Neural crest cell (in vitro differentiated cells): ENCODE data around the gene PNPLA1. TPM values are rescaled to one million over a fixed set of nuclear protein-coding genes. Genes with fewer than 3 reads are reported as not detected.
A peak's percentile ranks its signal among the peaks of the same experiment; 100 is the strongest.

Experiments
- DNase-seq: peaks from one replicate; pipeline ENCODE4 v3.0.0; 2021; ENCODE audit warnings: low read depth, mixed read lengths, low spot score
- H3K27ac Mint-ChIP-seq: one replicate; pipeline ENCODE4 v1.8.0; 2021; ENCODE audit warnings: mild to moderate bottlenecking, mixed read lengths; ENCODE audit not compliant: unreplicated experiment
- H3K27me3 Mint-ChIP-seq: 2 replicates; pipeline ENCODE4 v1.8.0; 2021; ENCODE audit warnings: low read depth, mild to moderate bottlenecking, mixed read lengths
- H3K36me3 Mint-ChIP-seq: 2 replicates; pipeline ENCODE4 v1.8.0; 2021; ENCODE audit warnings: low read depth, mild to moderate bottlenecking, mixed read lengths
- H3K4me1 Mint-ChIP-seq: 2 replicates; pipeline ENCODE4 v1.8.0; 2021; ENCODE audit warnings: mixed read lengths
- H3K4me3 Mint-ChIP-seq: one replicate; pipeline ENCODE4 v1.8.0; 2021; ENCODE audit warnings: mild to moderate bottlenecking, mixed read lengths
- H3K9me3 Mint-ChIP-seq: 2 replicates; pipeline ENCODE4 v1.8.0; 2021; ENCODE audit warnings: mixed read lengths
- CTCF ChIP-seq: fragments of 200-600 bp; sonication (generic); conservative IDR thresholded peaks from 2 replicates; pipeline ENCODE4 v1.5.0; 2021; ENCODE audit warnings: antibody characterized with exemption, mild to moderate bottlenecking
- long read RNA-seq: library from polyadenylated mRNA; unstranded; transcript quantifications from one replicate; pipeline ENCODE4 v2.0.0, GENCODE V29; 2020
- total RNA-seq: library from RNA; stranded (reverse); gene quantifications from 2 replicates; pipeline ENCODE4 v1.2.1, GENCODE V29; 2021

PNPLA1 gene
- not detected in 2 replicates for total RNA-seq
- long read RNA-seq = 0 reads

GRCh38 chr6:36269834-36270705 lies at the start of gene PNPLA1:
TSS of gene PNPLA1 (plus strand) at chr6:36270060. CDS start at chr6:36270460, 400 bp downstream.
- no peak for DNase-seq
- Mint-ChIP-seq H3K36me3 (no peaks in the 10 kb centered on the region), H3K4me3 (no peak within 1 kb of the TSS), H3K4me1 (no peaks in the 10 kb centered on the region), H3K9me3 (no peaks in the 10 kb centered on the region), H3K27me3 (peaks cover 22% of the 10 kb centered on the region), H3K27ac (no peak within 1 kb of the TSS)
- no peak for TF ChIP-seq CTCF

GRCh38 chr6:36220226-36220625 lies 49.6 kb upstream of the PNPLA1 start:
- no peak for DNase-seq
- no peaks in the 10 kb centered on the region for H3K4me1 Mint-ChIP-seq
- no peaks in the 10 kb centered on the region for H3K27me3 Mint-ChIP-seq
- no peak overlapping the region for H3K27ac Mint-ChIP-seq
- peaks cover 14% of the 10 kb centered on the region for H3K36me3 Mint-ChIP-seq
- TF ChIP-seq CTCF = no peak
- H3K4me3 Mint-ChIP-seq = no peak overlapping the region
- H3K9me3 Mint-ChIP-seq = no peaks in the 10 kb centered on the region

GRCh38 chr6:36221674-36222073 lies 48.2 kb upstream of the PNPLA1 start:
- DNase-seq = no peak
- Mint-ChIP-seq H3K27ac (peak overlapping the region; percentile 43), H3K9me3 (no peaks in the 10 kb centered on the region), H3K36me3 (peaks cover 6% of the 10 kb centered on the region), H3K4me1 (no peaks in the 10 kb centered on the region), H3K4me3 (no peak overlapping the region), H3K27me3 (no peaks in the 10 kb centered on the region)
- no peak for TF ChIP-seq CTCF

GRCh38 chr6:36222924-36223323 lies 46.9 kb upstream of the PNPLA1 start:
- Mint-ChIP-seq H3K9me3 (no peaks in the 10 kb centered on the region), H3K27me3 (no peaks in the 10 kb centered on the region), H3K36me3 (peaks cover 6% of the 10 kb centered on the region), H3K27ac (no peak overlapping the region), H3K4me1 (no peaks in the 10 kb centered on the region), H3K4me3 (no peak overlapping the region)
- no peak for TF ChIP-seq CTCF
- no peak for DNase-seq

- no peak for TF ChIP-seq CTCF
- no peak overlapping the region for H3K27ac Mint-ChIP-seq
- no peaks in the 10 kb centered on the region for H3K27me3 Mint-ChIP-seq
- no peaks in the 10 kb centered on the region for H3K4me1 Mint-ChIP-seq
- no peak for DNase-seq
- no peak overlapping the region for H3K4me3 Mint-ChIP-seq
- peaks cover 3% of the 10 kb centered on the region for H3K36me3 Mint-ChIP-seq
- no peaks in the 10 kb centered on the region for H3K9me3 Mint-ChIP-seq
These were observed 46.2 kb upstream of the PNPLA1 start for GRCh38 chr6:36223706-36224105.
